ENCODE measurements around the gene PDXK.
A peak's percentile ranks its signal among the peaks of the same experiment; 100 is the strongest.

DNA sequence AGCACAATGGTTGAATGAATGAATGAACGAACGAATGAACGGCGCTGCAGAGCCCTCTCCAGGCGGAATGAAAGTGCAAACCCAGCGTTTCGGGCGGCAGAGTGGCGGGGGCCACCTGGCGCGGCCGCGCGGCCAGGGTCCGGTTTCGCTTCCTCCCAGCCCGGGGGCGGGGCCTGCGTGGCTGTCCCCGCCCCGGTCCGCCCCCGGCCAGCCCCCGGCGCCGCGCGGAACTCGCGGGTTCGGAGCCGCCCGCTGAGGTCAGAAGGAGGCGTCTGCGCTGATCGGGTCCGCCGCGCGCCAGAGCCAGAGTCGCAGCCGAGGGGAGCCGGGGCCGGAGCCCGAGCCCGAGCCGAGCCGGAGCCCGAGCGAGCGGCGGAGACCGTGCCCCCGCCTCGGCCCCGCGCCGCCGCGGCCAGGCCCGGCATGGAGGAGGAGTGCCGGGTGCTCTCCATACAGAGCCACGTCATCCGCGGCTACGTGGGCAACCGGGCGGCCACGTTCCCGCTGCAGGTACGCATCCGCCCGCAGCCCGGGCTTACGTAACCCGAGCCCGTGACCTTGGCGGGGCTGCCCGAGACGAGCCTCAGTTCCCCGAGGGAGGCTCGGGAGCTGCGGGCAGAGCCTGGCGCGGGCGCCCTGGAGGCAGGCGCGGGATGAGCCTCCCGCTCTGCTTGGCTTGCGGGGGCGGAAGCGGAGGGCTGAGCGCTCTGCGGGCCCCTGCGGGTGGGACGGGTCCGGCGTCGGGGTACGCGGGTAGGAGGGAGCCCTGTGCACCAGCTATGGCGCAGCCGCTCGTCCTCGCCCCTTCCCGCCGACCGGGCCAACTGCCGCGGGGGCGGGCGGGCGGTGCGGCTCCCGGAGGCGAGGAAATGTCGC, at the start of gene PDXK:
- TF ChIP-seq, protein P1, sequence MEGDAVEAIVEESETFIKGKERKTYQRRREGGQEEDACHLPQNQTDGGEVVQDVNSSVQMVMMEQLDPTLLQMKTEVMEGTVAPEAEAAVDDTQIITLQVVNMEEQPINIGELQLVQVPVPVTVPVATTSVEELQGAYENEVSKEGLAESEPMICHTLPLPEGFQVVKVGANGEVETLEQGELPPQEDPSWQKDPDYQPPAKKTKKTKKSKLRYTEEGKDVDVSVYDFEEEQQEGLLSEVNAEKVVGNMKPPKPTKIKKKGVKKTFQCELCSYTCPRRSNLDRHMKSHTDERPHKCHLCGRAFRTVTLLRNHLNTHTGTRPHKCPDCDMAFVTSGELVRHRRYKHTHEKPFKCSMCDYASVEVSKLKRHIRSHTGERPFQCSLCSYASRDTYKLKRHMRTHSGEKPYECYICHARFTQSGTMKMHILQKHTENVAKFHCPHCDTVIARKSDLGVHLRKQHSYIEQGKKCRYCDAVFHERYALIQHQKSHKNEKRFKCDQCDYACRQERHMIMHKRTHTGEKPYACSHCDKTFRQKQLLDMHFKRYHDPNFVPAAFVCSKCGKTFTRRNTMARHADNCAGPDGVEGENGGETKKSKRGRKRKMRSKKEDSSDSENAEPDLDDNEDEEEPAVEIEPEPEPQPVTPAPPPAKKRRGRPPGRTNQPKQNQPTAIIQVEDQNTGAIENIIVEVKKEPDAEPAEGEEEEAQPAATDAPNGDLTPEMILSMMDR (IDR thresholded peaks at IDR 0.05): no peak
- TF ChIP-seq POLR2AphosphoS5 (IDR thresholded peaks at IDR 0.05) (peak in 2 of 3 donors; percentile 40 to 55), POLR2A (IDR thresholded peaks at IDR 0.05) (peak in 1 of 2 donors; percentile 79), EP300 (IDR thresholded peaks at IDR 0.05) (no peak)
